ENCODE results near the gene FAM47E.

The FAM47E gene

GRCh38 chr4:76306882-76307659, 55.5 kb downstream of the FAM47E start:
- no peaks in the 10 kb centered on the region for H3K36me3 Mint-ChIP-seq
- DNase-seq (ENCODE audit: low spot score in 2 of 2) (no peak), ATAC-seq (ENCODE audit: low read depth) (no peak)
- no peaks in the 10 kb centered on the region for H3K9me3 Mint-ChIP-seq
- no peak overlapping the region for H3K4me3 Mint-ChIP-seq
- peaks cover 10% of the 10 kb centered on the region for H3K4me1 Mint-ChIP-seq
- no peak overlapping the region for H3K27ac Mint-ChIP-seq
- H3K27me3 Mint-ChIP-seq: peaks cover 23% of the 10 kb centered on the region

GRCh38 chr4:76307660-76308014, 56.1 kb downstream of the FAM47E start:
- no peak for ATAC-seq (ENCODE audit: low read depth)
- Mint-ChIP-seq H3K27ac (no peak overlapping the region), H3K9me3 (no peaks in the 10 kb centered on the region), H3K27me3 (peaks cover 23% of the 10 kb centered on the region), H3K36me3 (no peaks in the 10 kb centered on the region), H3K4me1 (peaks cover 10% of the 10 kb centered on the region), H3K4me3 (no peak overlapping the region)
- no peak for DNase-seq (ENCODE audit: low spot score in 2 of 2)

- ATAC-seq (ENCODE audit: low read depth): no peak
- H3K36me3 Mint-ChIP-seq: no peaks in the 10 kb centered on the region
- no peaks in the 10 kb centered on the region for H3K9me3 Mint-ChIP-seq
Observed at GRCh38 chr4:76308548-76308947, 57.0 kb downstream of the FAM47E start.

GRCh38 chr4:76309939-76310550, 58.5 kb downstream of the FAM47E start:
- no peaks in the 10 kb centered on the region for H3K9me3 Mint-ChIP-seq
- ATAC-seq (ENCODE audit: low read depth): no peak

More at GRCh38 chr4:76308548-76308947, 57.0 kb downstream of the FAM47E start:
- H3K4me1 Mint-ChIP-seq: peaks cover 10% of the 10 kb centered on the region
- H3K27me3 Mint-ChIP-seq: peaks cover 18% of the 10 kb centered on the region
- no peak for DNase-seq (ENCODE audit: low spot score in 2 of 2)
- no peak overlapping the region for H3K4me3 Mint-ChIP-seq
- H3K27ac Mint-ChIP-seq: no peak overlapping the region

GRCh38 chr4:76310683-76311082, 59.2 kb downstream of the FAM47E start:
- Mint-ChIP-seq H3K27me3 (peaks cover 13% of the 10 kb centered on the region), H3K4me3 (no peak overlapping the region), H3K9me3 (no peaks in the 10 kb centered on the region), H3K27ac (no peak overlapping the region), H3K4me1 (no peaks in the 10 kb centered on the region), H3K36me3 (no peaks in the 10 kb centered on the region)
- DNase-seq (ENCODE audit: low spot score in 2 of 2): no peak
- no peak for ATAC-seq (ENCODE audit: low read depth)

More at GRCh38 chr4:76309939-76310550, 58.5 kb downstream of the FAM47E start:
- H3K4me1 Mint-ChIP-seq: peaks cover 5% of the 10 kb centered on the region
- H3K36me3 Mint-ChIP-seq: no peaks in the 10 kb centered on the region
- no peak overlapping the region for H3K4me3 Mint-ChIP-seq
- DNase-seq (ENCODE audit: low spot score in 2 of 2): no peak
- no peak overlapping the region for H3K27ac Mint-ChIP-seq
- peaks cover 15% of the 10 kb centered on the region for H3K27me3 Mint-ChIP-seq

GRCh38 chr4:76311896-76312331, 60.4 kb downstream of the FAM47E start:
- H3K27me3 Mint-ChIP-seq: peaks cover 13% of the 10 kb centered on the region
- H3K4me3 Mint-ChIP-seq: no peak overlapping the region
- H3K9me3 Mint-ChIP-seq: peaks cover 3% of the 10 kb centered on the region
- peaks cover 2% of the 10 kb centered on the region for H3K36me3 Mint-ChIP-seq
- H3K27ac Mint-ChIP-seq: no peak overlapping the region
- DNase-seq (ENCODE audit: low spot score in 2 of 2) (no peak), ATAC-seq (ENCODE audit: low read depth) (no peak)
- H3K4me1 Mint-ChIP-seq: no peaks in the 10 kb centered on the region

GRCh38 chr4:76312457-76312856, 60.9 kb downstream of the FAM47E start:
- no peak for DNase-seq (ENCODE audit: low spot score in 2 of 2)
- Mint-ChIP-seq H3K27ac (no peak overlapping the region), H3K4me3 (no peak overlapping the region), H3K36me3 (peaks cover 2% of the 10 kb centered on the region), H3K9me3 (peaks cover 6% of the 10 kb centered on the region), H3K27me3 (peaks cover 13% of the 10 kb centered on the region), H3K4me1 (no peaks in the 10 kb centered on the region)
- no peak for ATAC-seq (ENCODE audit: low read depth)

- H3K27ac Mint-ChIP-seq: no peak overlapping the region
- no peak overlapping the region for H3K4me3 Mint-ChIP-seq
- peaks cover 2% of the 10 kb centered on the region for H3K36me3 Mint-ChIP-seq
- DNase-seq (ENCODE audit: low spot score in 2 of 2): no peak
- ATAC-seq (ENCODE audit: low read depth): no peak
- peaks cover 9% of the 10 kb centered on the region for H3K9me3 Mint-ChIP-seq
- H3K27me3 Mint-ChIP-seq: peaks cover 15% of the 10 kb centered on the region
- H3K4me1 Mint-ChIP-seq: no peaks in the 10 kb centered on the region
Observed at GRCh38 chr4:76313547-76313946, 62.0 kb downstream of the FAM47E start.

GRCh38 chr4:76315267-76315918, 63.9 kb downstream of the FAM47E start:
- no peak overlapping the region for H3K4me3 Mint-ChIP-seq
- no peaks in the 10 kb centered on the region for H3K4me1 Mint-ChIP-seq
- ATAC-seq (ENCODE audit: low read depth) (no peak), DNase-seq (ENCODE audit: low spot score in 2 of 2) (no peak)
- H3K36me3 Mint-ChIP-seq: peaks cover 2% of the 10 kb centered on the region
- peaks cover 9% of the 10 kb centered on the region for H3K27me3 Mint-ChIP-seq
- peaks cover 9% of the 10 kb centered on the region for H3K9me3 Mint-ChIP-seq
- no peak overlapping the region for H3K27ac Mint-ChIP-seq

GRCh38 chr4:76316131-76316530, 64.6 kb downstream of the FAM47E start:
- H3K4me1 Mint-ChIP-seq: no peaks in the 10 kb centered on the region
- ATAC-seq (ENCODE audit: low read depth) (no peak), DNase-seq (ENCODE audit: low spot score in 2 of 2) (no peak)
- no peak overlapping the region for H3K27ac Mint-ChIP-seq
- peaks cover 9% of the 10 kb centered on the region for H3K9me3 Mint-ChIP-seq
- no peak overlapping the region for H3K4me3 Mint-ChIP-seq
- H3K27me3 Mint-ChIP-seq: peaks cover 7% of the 10 kb centered on the region
- peaks cover 2% of the 10 kb centered on the region for H3K36me3 Mint-ChIP-seq

GRCh38 chr4:76322236-76322635, 70.7 kb downstream of the FAM47E start:
- no peak overlapping the region for H3K27ac Mint-ChIP-seq
- no peak overlapping the region for H3K4me3 Mint-ChIP-seq
- H3K9me3 Mint-ChIP-seq: peaks cover 9% of the 10 kb centered on the region
- DNase-seq (ENCODE audit: low spot score in 2 of 2): no peak
- no peaks in the 10 kb centered on the region for H3K4me1 Mint-ChIP-seq
- ATAC-seq (ENCODE audit: low read depth): no peak
- no peaks in the 10 kb centered on the region for H3K36me3 Mint-ChIP-seq
- H3K27me3 Mint-ChIP-seq: peaks cover 1% of the 10 kb centered on the region

- no peaks in the 10 kb centered on the region for H3K4me1 Mint-ChIP-seq
- DNase-seq (ENCODE audit: low spot score in 2 of 2) (no peak), ATAC-seq (ENCODE audit: low read depth) (no peak)
- H3K9me3 Mint-ChIP-seq: peaks cover 8% of the 10 kb centered on the region
- peaks cover 2% of the 10 kb centered on the region for H3K27me3 Mint-ChIP-seq
- H3K36me3 Mint-ChIP-seq: no peaks in the 10 kb centered on the region
- H3K27ac Mint-ChIP-seq: no peak overlapping the region
- no peak overlapping the region for H3K4me3 Mint-ChIP-seq
Observed at GRCh38 chr4:76325072-76325471, 73.6 kb downstream of the FAM47E start.

GRCh38 chr4:76326515-76326914, 75.0 kb downstream of the FAM47E start:
- Mint-ChIP-seq H3K4me1 (no peaks in the 10 kb centered on the region), H3K27ac (no peak overlapping the region), H3K4me3 (no peak overlapping the region), H3K27me3 (peaks cover 3% of the 10 kb centered on the region), H3K36me3 (no peaks in the 10 kb centered on the region), H3K9me3 (peaks cover 8% of the 10 kb centered on the region)
- ATAC-seq (ENCODE audit: low read depth) (no peak), DNase-seq (ENCODE audit: low spot score in 2 of 2) (no peak)

Data from memory B cell (primary cell).